KOPT-K1 (cell line): ENCODE data around the gene ENTPD1.

Experiments used
- H3K27ac ChIP-seq: fragments of 200-600 bp; sonication (generic); 2 replicates; pipeline ENCODE4 v1.5.1; 2016; ENCODE audit warnings: antibody characterized with exemption, mild to moderate bottlenecking, low read depth, low read length; ENCODE audit not compliant: poor library complexity, severe bottlenecking
- H3K36me3 ChIP-seq: fragments of 200-600 bp; sonication (generic); 2 replicates; pipeline ENCODE4 v1.5.1; 2017; ENCODE audit warnings: antibody characterized with exemption, mild to moderate bottlenecking, low read length, moderate library complexity; ENCODE audit not compliant: insufficient read depth
- H3K9me3 ChIP-seq: fragments of 200-600 bp; sonication (generic); 2 replicates; pipeline ENCODE4 v1.5.1; 2017; ENCODE audit warnings: antibody characterized with exemption, low read length, mild to moderate bottlenecking; ENCODE audit not compliant: insufficient read depth, poor library complexity, severe bottlenecking

Gene ENTPD1

GRCh38 chr10:95841661-95842498, 85.9 kb downstream of the ENTPD1 start:
- no peaks in the 10 kb centered on the region for H3K36me3 ChIP-seq
- H3K27ac ChIP-seq, result no peak overlapping the region

GRCh38 chr10:95845411-95845810, 89.4 kb downstream of the ENTPD1 start:
- Histone ChIP-seq H3K36me3 (no peaks in the 10 kb centered on the region), H3K27ac (no peak overlapping the region), H3K9me3 (no peaks in the 10 kb centered on the region)

More at GRCh38 chr10:95841661-95842498, 85.9 kb downstream of the ENTPD1 start:
- H3K9me3 ChIP-seq, result no peaks in the 10 kb centered on the region

- Histone ChIP-seq H3K9me3 (no peaks in the 10 kb centered on the region), H3K27ac (no peak overlapping the region), H3K36me3 (no peaks in the 10 kb centered on the region)
These were observed 91.0 kb downstream of the ENTPD1 start for GRCh38 chr10:95847007-95847406.

GRCh38 chr10:95848841-95849240, 92.9 kb downstream of the ENTPD1 start:
- H3K27ac ChIP-seq, result no peak overlapping the region
- no peaks in the 10 kb centered on the region for H3K9me3 ChIP-seq
- H3K36me3 ChIP-seq, result no peaks in the 10 kb centered on the region

GRCh38 chr10:95850791-95851190, 94.8 kb downstream of the ENTPD1 start:
- Histone ChIP-seq H3K9me3 (no peaks in the 10 kb centered on the region), H3K36me3 (no peaks in the 10 kb centered on the region), H3K27ac (no peak overlapping the region)

- Histone ChIP-seq H3K9me3 (no peaks in the 10 kb centered on the region), H3K27ac (no peak overlapping the region), H3K36me3 (no peaks in the 10 kb centered on the region)
These were observed 104.4 kb downstream of the ENTPD1 start for GRCh38 chr10:95860166-95860940.

- H3K9me3 ChIP-seq, result no peaks in the 10 kb centered on the region
- no peak overlapping the region for H3K27ac ChIP-seq
- H3K36me3 ChIP-seq, result no peaks in the 10 kb centered on the region
These were observed 105.4 kb downstream of the ENTPD1 start for GRCh38 chr10:95861386-95861785.

GRCh38 chr10:95864906-95865813, 109.2 kb downstream of the ENTPD1 start:
- no peaks in the 10 kb centered on the region for H3K9me3 ChIP-seq
- H3K36me3 ChIP-seq, result no peaks in the 10 kb centered on the region
- no peak overlapping the region for H3K27ac ChIP-seq

- Histone ChIP-seq H3K36me3 (no peaks in the 10 kb centered on the region), H3K27ac (no peak overlapping the region), H3K9me3 (no peaks in the 10 kb centered on the region)
These were observed 110.0 kb downstream of the ENTPD1 start for GRCh38 chr10:95865814-95866466.

- H3K36me3 ChIP-seq, result no peaks in the 10 kb centered on the region
- no peak overlapping the region for H3K27ac ChIP-seq
- no peaks in the 10 kb centered on the region for H3K9me3 ChIP-seq
These were observed 110.5 kb downstream of the ENTPD1 start for GRCh38 chr10:95866467-95866842.

- Histone ChIP-seq H3K9me3 (no peaks in the 10 kb centered on the region), H3K36me3 (no peaks in the 10 kb centered on the region), H3K27ac (no peak overlapping the region)
These were observed 111.9 kb downstream of the ENTPD1 start for GRCh38 chr10:95867866-95868265.

- H3K9me3 ChIP-seq, result peaks cover 20% of the 10 kb centered on the region
- peaks cover 19% of the 10 kb centered on the region; the same call in 1 of the 2 replicates for H3K36me3 ChIP-seq
- no peak overlapping the region for H3K27ac ChIP-seq
These were observed 116.3 kb downstream of the ENTPD1 start for GRCh38 chr10:95872158-95872711.

- Histone ChIP-seq H3K9me3 (peaks cover 20% of the 10 kb centered on the region), H3K36me3 (peaks cover 19% of the 10 kb centered on the region; the same call in 1 of the 2 replicates), H3K27ac (no peak overlapping the region)
These were observed 117.2 kb downstream of the ENTPD1 start for GRCh38 chr10:95873139-95873538.

GRCh38 chr10:95873651-95874050, 117.7 kb downstream of the ENTPD1 start:
- peaks cover 20% of the 10 kb centered on the region for H3K9me3 ChIP-seq
- no peak overlapping the region for H3K27ac ChIP-seq
- peaks cover 19% of the 10 kb centered on the region; the same call in 1 of the 2 replicates for H3K36me3 ChIP-seq
